Psoas muscle (tissue), 8 donors: Measurements from ENCODE around the gene GGA2. TPM values are rescaled to one million over a fixed set of nuclear protein-coding genes. Genes with fewer than 3 reads are reported as not detected.

Source experiments
- ATAC-seq, 4 donors: fragments of 200-7000 bp; cut with Tn5 transposase; one replicate each; pipeline ENCODE4 v1.9.1; 2020; ENCODE audit warnings: moderate library complexity in 3 of 4, mild to moderate bottlenecking in 2 of 4
- DNase-seq, 2 donors: peaks; one replicate each; pipeline ENCODE4 v3.0.0-alpha.2; 2020
- H3K27ac ChIP-seq: fragments of 200-600 bp; one replicate; pipeline ENCODE4 v1.8.0; 2022
- H3K27me3 ChIP-seq, 3 donors: fragments of 200-600 bp in 1 of 3; one replicate each; pipeline versions ENCODE4 v1.6.1 to v1.8.0; 2013 to 2022; ENCODE audit warnings: low read length in 2 of 3, mild to moderate bottlenecking in 2 of 3, moderate library complexity in 1 of 3; ENCODE audit not compliant: insufficient read depth in 3 of 3
- H3K36me3 ChIP-seq, 2 donors: fragments of 200-600 bp in 1 of 2; one replicate each; pipeline versions ENCODE4 v1.6.1 to v1.8.0; 2013 to 2022; ENCODE audit warnings: low read depth in 1 of 2, mild to moderate bottlenecking in 1 of 2, moderate library complexity in 1 of 2; ENCODE audit not compliant: insufficient read depth in 1 of 2
- H3K4me1 ChIP-seq: fragments of 200-600 bp; one replicate; pipeline ENCODE4 v1.8.0; 2022
- H3K4me3 ChIP-seq: fragments of 200-600 bp; one replicate; pipeline ENCODE4 v1.8.0; 2022; ENCODE audit warnings: mild to moderate bottlenecking
- H3K9me3 ChIP-seq: fragments of 200-600 bp; one replicate; pipeline ENCODE4 v1.8.0; 2022
- CTCF ChIP-seq: fragments of 200-600 bp; IDR thresholded peaks from one replicate; pipeline ENCODE4 v1.8.0; 2022; ENCODE audit warnings: antibody characterized with exemption
- WGBS, 3 donors: extraction: QIAGEN DNeasy Blood & Tissue Kit; methylation state at CpG; one replicate each; pipeline versions ENCODE4 v1.1.6 to v1.1.7; 2013; 5-methylcytosine and 5-hydroxymethylcytosine counted together
- intact Hi-C, 2 donors: fragments of 100-400 bp; cut with DNase I; formaldehyde crosslinking; loops; one replicate each; pipeline versions ENCODE4 v1.11.0 to v1.14.2; 2022
- polyA plus RNA-seq, 3 donors: library from polyadenylated mRNA; stranded (reverse); fragments of 200-250 nt; gene quantifications; one replicate each; pipeline ENCODE4 v1.2.3, GENCODE V29; 2013
- total RNA-seq, 4 donors: library from RNA; stranded (reverse); fragmentation: NEBNext Ultra II Directional in 2 of 4; extraction: Animal tissue kit (Norgen Biotek cat#: 25700) in 2 of 4; gene quantifications; one replicate each; pipeline versions ENCODE4 v1.2.1 to v1.2.4, GENCODE V29; 2021 to 2023
- donor health status: healthy with polysubstance abuse.
- donor health status: DM: no; HTN: no; CAD: no; lungs with moderate emphysema.
- donor health status: Bipolar disorder and iron deficiency.
- donor health status: healthy.
- donor health status: DM: yes; HTN: yes; CAD: no.
- donor health status: DM: no; HTN: no; CAD: no.
- donor health status: DM: no; HTN: no; CAD: no.
- donor health status: DM: yes; HTN: yes; CAD: no.

GGA2 gene
- total and polyA plus RNA-seq, 7 donors, result 18.9 to 62.9 (median 49.3) TPM

DNA sequence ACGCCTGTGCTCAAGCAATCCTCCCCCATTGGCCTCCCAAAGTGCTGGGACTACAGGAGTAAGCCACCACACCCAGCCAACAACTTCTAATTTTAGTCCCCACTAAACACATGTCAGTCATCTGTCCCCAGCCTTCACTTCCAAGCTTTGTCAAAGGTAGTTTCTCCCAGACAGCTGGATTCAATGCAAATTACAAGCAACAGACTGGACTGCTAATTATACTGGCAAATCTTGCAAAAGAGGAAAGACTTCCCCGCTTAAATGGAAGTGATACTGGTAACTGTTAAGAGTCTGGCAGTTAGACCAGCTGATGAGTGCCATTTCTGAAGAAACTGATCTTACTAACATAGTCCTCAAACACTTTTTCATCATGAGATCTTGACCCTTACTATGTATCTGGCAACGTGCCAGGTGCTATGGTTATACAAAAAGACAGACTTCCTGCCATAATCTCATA, 8.2 kb upstream of the GGA2 start:
- TF ChIP-seq CTCF, result no peak
- ATAC-seq, result peak in 2 of 4 donors; percentile 37 to 40
- no peak for DNase-seq
- Histone ChIP-seq H3K27me3 (no peaks in the 10 kb centered on the region), H3K9me3 (no peaks in the 10 kb centered on the region), H3K36me3 (peaks cover 17 to 58% of the 10 kb centered on the region in 2 donors), H3K27ac (no peak overlapping the region), H3K4me3 (no peak overlapping the region), H3K4me1 (no peaks in the 10 kb centered on the region)
- 61 to 63% (median 62%) methylated on average over 3 of the region's 3 CpGs for WGBS, 3 donors
- intact Hi-C loops, result no loop called here

- H3K9me3 ChIP-seq, result no peaks in the 10 kb centered on the region
- H3K36me3 ChIP-seq, result peaks cover 2 to 39% of the 10 kb centered on the region in 2 donors
- H3K27ac ChIP-seq, result no peak overlapping the region
- no peak for ATAC-seq
- intact Hi-C loops, result no loop called here
- no peak for DNase-seq
- no peaks in the 10 kb centered on the region for H3K4me1 ChIP-seq
- 79 to 89% (median 84%) methylated on average over 4 of the region's 4 CpGs for WGBS, 3 donors
- no peak for TF ChIP-seq CTCF
- H3K27me3 ChIP-seq, result no peaks in the 10 kb centered on the region
- no peak overlapping the region for H3K4me3 ChIP-seq
These were observed 6.3 kb upstream of the GGA2 start for GRCh38 chr16:23516366-23517137.

GRCh38 chr16:23515881-23516280, 5.6 kb upstream of the GGA2 start:
- Histone ChIP-seq H3K27me3 (no peaks in the 10 kb centered on the region), H3K9me3 (no peaks in the 10 kb centered on the region), H3K36me3 (peaks cover 2 to 33% of the 10 kb centered on the region in 2 donors), H3K4me1 (no peaks in the 10 kb centered on the region), H3K4me3 (no peak overlapping the region), H3K27ac (no peak overlapping the region)
- intact Hi-C loops, result no loop called here
- DNase-seq (no peak), ATAC-seq (no peak)
- TF ChIP-seq CTCF, result no peak
- WGBS, 3 donors, result 97 to 98% (median 98%) methylated on average over 5 of the region's 5 CpGs

- Histone ChIP-seq H3K27ac (no peak overlapping the region), H3K27me3 (no peaks in the 10 kb centered on the region), H3K4me1 (no peaks in the 10 kb centered on the region), H3K9me3 (no peaks in the 10 kb centered on the region), H3K36me3 (peaks cover 2 to 23% of the 10 kb centered on the region in 2 donors), H3K4me3 (no peak overlapping the region)
- no peak for ATAC-seq
- WGBS, 3 donors, result 84 to 90% (median 85%) methylated on average over 7 of the region's 7 CpGs
- intact Hi-C loops, result loop anchor here in 1 of 2 donors (5.0 kb wide), 1 partner anchor 43 kb away; the partner anchor contains the start of genes EARS2 and UBFD1
- TF ChIP-seq CTCF, result no peak
- DNase-seq, result no peak
These were observed 4.3 kb upstream of the GGA2 start for GRCh38 chr16:23514381-23515152.
